ENCODE results near the gene VSIG10L2.

The VSIG10L2 gene

DNA sequence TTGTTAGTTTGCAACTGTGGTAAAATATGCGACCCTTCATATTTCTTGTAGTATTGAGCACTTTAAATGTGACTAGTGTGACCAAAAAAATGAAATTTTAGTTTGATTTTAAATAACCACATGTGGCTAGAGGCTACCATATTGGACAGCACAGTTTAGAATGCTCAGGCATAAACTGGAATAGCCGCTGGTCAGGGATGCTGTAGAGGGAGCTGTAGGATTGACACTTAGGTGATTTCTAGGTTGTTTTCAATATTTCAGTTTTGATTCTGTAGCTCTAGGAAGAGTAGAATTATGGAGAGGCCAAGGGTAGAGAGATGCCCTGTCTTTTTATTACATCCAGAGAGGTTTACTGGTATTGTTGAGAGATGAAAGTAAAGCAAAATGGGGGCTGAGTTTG, 10.8 kb upstream of the VSIG10L2 start:
- FAIRE-seq = no peak
- DNase-seq (ENCODE audit: insufficient read length, low spot score) = no peak
- TF ChIP-seq, protein P1, sequence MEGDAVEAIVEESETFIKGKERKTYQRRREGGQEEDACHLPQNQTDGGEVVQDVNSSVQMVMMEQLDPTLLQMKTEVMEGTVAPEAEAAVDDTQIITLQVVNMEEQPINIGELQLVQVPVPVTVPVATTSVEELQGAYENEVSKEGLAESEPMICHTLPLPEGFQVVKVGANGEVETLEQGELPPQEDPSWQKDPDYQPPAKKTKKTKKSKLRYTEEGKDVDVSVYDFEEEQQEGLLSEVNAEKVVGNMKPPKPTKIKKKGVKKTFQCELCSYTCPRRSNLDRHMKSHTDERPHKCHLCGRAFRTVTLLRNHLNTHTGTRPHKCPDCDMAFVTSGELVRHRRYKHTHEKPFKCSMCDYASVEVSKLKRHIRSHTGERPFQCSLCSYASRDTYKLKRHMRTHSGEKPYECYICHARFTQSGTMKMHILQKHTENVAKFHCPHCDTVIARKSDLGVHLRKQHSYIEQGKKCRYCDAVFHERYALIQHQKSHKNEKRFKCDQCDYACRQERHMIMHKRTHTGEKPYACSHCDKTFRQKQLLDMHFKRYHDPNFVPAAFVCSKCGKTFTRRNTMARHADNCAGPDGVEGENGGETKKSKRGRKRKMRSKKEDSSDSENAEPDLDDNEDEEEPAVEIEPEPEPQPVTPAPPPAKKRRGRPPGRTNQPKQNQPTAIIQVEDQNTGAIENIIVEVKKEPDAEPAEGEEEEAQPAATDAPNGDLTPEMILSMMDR (IDR thresholded peaks at IDR 0.05; ENCODE audit: insufficient read depth, missing control alignments) = no peak

DNA sequence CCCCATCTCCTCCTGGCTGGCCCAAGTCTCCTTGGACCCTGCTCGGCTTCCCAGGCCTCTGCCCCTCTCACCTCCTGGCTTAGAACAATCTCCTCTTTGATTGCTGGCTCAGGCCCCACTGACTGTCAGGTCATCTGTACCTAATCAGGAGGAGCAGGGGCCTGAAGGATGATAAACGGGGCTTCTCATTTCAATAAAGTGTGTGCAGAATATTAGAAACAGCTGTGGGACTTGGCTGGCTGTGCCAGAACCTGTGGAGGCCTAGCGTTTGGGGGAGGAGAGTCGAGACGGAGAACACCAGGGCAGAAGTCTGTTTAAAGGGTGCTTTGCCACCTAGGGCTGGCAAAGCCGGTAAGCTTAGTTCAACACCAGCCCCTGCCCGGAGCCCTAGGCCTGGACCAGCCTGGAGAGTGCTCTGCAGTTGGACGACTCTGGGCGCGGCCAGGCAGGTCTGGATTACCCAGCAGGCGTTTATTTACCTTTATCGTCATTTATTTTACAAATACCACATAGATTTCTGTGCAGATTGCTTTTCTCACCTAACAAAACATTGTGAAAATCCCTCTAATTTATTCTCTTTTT, 10.1 kb upstream of the VSIG10L2 start:
- DNase-seq (ENCODE audit: insufficient read length, low spot score) (no peak), FAIRE-seq (no peak)
- TF ChIP-seq, protein P1 (IDR thresholded peaks at IDR 0.05; ENCODE audit: insufficient read depth, missing control alignments) = no peak

DNA sequence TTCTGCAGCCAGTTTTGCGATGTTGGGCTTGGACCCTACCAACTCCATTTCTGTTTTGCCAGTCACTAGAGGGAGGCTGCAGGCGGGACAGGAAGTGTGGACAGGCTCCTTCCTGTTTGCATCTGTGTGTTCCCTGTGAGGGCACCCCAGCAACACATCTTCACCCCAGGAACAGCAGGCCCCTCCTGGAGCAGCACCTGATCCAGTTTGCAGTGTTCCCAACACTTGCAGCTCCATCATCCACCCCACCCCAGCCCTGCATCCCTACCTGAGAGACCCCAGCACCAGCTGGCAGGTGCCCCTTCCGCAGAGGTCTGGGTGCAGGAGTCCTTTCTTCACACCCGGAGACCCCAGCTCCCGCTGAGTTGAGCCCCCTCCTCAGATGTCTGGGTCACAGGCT, 7.4 kb upstream of the VSIG10L2 start:
- no peak for DNase-seq (ENCODE audit: insufficient read length, low spot score)
- no peak for FAIRE-seq
- TF ChIP-seq, protein P1 (IDR thresholded peaks at IDR 0.05; ENCODE audit: insufficient read depth, missing control alignments) = no peak

DNA sequence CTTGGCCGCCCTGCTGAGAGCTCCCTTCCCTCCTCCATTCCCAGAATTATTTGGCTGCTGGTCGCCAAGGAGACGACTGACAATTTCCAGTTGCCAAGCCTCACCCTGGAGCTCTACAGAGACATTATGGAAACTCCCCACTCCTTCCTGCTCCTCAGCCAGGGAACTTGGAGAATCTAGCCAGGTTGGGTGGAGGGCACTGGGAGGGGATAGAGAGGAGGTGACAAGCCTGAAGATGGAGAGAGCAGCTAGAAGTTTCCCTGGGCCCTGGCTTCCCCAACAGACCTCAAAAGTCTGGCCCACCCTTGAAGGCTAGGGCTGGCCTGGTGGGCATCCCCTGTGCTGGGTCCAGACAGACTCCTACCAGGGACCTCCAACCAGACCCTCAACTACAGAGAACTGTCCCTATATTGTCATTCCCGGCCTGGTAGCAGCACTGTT, 6.7 kb upstream of the VSIG10L2 start:
- DNase-seq (ENCODE audit: insufficient read length, low spot score) (no peak), FAIRE-seq (no peak)
- TF ChIP-seq, protein P1 (IDR thresholded peaks at IDR 0.05; ENCODE audit: insufficient read depth, missing control alignments) = no peak

DNA sequence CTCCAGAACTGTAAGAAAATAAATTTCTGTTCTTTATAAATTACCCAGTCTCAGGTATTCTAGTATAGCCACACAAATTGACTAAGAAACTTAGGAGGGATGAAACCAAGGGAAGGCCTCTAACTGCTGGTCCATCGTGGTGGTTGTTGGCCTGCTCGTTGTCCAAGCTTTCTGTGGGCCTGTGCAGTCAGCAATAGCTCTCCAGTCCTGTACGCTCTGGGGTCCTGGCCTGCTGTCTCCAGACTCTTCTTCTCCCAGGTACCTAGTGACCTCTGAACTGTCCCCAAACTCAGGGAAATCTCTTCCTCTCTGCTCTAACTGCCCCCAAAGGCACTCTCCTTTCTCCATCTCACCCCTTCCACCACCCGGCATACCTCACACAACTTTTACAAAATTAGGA, 5.7 kb upstream of the VSIG10L2 start:
- FAIRE-seq = no peak
- TF ChIP-seq, protein P1 (IDR thresholded peaks at IDR 0.05; ENCODE audit: insufficient read depth, missing control alignments) = no peak
- DNase-seq (ENCODE audit: insufficient read length, low spot score) = no peak

DNA sequence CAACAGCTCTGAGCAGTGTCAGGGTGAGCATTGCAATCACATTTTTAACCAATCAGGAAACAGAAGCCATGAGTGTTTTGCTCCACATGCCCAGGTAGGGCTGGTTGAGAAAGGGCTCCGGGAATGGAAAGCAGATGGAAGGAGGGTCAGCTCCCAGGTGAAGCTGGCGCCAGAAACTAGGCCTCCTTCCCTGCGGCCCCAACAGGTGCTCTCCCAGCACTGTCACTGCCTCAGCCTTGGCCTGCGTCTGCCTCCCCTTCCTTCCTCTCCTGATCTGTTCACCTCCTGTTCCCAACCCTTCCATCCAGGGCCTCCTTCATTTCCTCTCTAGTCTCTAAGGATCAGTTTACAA, 4.6 kb upstream of the VSIG10L2 start:
- TF ChIP-seq, protein P1 (IDR thresholded peaks at IDR 0.05; ENCODE audit: insufficient read depth, missing control alignments) = no peak
- FAIRE-seq = no peak

DNA sequence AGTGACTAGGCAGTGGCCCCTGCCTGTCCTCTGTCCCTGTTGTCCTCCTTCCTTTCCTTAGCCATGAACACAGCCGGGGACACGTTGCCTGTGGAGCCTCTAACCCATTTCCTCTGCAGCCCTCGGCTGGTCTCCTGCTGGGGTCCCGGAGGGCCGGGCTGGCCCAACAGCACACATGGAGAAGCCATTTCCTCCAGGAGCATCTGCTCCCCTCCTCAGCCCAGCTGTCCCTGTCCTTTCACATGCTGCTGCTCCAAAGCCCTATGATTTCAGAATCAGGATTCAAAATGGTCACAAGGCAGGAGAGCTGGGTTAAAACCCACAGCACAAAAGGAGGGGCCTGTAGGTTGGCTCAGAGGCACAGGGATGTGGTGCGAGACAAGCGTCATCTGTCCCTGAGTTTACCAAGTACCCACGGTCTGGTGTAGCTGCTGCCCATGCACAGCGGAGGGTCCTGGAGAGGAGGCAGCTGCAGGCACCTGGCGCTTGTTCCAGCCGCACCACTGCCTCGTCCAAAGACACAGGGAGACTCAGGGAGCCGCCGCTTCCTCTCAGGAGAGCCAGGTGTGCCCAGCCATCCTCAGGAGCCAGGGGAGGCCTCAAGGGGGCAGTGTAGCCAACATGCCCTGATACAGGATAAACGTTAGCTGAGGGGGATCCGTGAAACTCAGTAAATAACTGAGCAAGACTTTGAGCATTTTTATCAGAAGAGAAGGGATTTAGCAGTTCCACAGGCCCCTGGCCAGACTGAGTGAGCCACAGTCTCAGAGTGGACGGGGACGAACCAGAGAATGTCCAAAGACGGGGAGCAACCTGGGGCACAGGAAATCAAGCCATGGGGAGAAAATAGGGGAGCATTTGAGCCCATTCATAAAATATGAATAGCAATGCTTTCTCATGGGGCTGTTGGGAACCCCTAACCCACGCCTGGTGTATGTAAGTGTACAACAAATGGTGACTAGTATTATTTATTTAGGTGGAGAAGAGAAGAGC, 3.9 kb upstream of the VSIG10L2 start:
- no peak for FAIRE-seq
- TF ChIP-seq, protein P1 (IDR thresholded peaks at IDR 0.05; ENCODE audit: insufficient read depth, missing control alignments) = peak; percentile 85
- peak; percentile 59 for DNase-seq (ENCODE audit: insufficient read length, low spot score)

More for the DNA sequence above, 4.6 kb upstream of the VSIG10L2 start:
- no peak for DNase-seq (ENCODE audit: insufficient read length, low spot score)
